AG09319 (cell line): ENCODE measurements around the gene TNPO1.
"Not testable (repeated sequence)": the region's sequence is repeated elsewhere in the genome, so short reads cannot be mapped to it uniquely, and the experiment has no call there.

ENCODE experiments used
- DNase-seq: peaks from one replicate; pipeline ENCODE4 v3.0.0-alpha.2; 2010; ENCODE audit warnings: low read depth; ENCODE audit errors: extremely low read depth
- TF ChIP-seq, protein P1 (sequence below): IDR thresholded peaks from 2 replicates; pipeline ENCODE4 v1.5.1; 2011; ENCODE audit warnings: low read depth, mild to moderate bottlenecking, inconsistent platforms, low read length, moderate library complexity

Gene TNPO1

DNA sequence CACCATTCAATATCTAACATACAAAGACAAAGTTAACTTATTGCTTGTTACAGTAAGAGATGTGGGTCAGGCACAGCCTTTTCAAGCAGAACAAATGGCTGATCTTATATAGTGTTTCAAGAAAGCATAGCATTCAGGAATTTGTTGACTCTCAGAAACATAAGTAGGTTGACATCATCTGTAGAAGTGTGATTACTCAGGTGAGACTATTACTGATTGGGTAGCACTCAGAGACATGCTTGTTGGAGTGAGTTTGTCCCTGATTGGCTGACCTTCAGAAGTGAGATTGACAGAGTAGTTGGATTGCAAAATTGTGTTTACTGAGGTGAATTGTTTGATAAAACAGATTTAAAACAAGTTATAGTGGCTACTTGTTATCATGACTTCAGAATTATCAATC is 30.7 kb upstream of the TNPO1 start:
- DNase-seq, result no peak
- TF ChIP-seq, protein P1, sequence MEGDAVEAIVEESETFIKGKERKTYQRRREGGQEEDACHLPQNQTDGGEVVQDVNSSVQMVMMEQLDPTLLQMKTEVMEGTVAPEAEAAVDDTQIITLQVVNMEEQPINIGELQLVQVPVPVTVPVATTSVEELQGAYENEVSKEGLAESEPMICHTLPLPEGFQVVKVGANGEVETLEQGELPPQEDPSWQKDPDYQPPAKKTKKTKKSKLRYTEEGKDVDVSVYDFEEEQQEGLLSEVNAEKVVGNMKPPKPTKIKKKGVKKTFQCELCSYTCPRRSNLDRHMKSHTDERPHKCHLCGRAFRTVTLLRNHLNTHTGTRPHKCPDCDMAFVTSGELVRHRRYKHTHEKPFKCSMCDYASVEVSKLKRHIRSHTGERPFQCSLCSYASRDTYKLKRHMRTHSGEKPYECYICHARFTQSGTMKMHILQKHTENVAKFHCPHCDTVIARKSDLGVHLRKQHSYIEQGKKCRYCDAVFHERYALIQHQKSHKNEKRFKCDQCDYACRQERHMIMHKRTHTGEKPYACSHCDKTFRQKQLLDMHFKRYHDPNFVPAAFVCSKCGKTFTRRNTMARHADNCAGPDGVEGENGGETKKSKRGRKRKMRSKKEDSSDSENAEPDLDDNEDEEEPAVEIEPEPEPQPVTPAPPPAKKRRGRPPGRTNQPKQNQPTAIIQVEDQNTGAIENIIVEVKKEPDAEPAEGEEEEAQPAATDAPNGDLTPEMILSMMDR, result no peak

- DNase-seq, result no peak
- TF ChIP-seq, protein P1, result no peak
Observed at GRCh38 chr5:72786676-72787075, 29.8 kb upstream of the TNPO1 start.

GRCh38 chr5:72788866-72789505 is 27.5 kb upstream of the TNPO1 start:
- TF ChIP-seq, protein P1, result no peak
- DNase-seq, result no peak

DNA sequence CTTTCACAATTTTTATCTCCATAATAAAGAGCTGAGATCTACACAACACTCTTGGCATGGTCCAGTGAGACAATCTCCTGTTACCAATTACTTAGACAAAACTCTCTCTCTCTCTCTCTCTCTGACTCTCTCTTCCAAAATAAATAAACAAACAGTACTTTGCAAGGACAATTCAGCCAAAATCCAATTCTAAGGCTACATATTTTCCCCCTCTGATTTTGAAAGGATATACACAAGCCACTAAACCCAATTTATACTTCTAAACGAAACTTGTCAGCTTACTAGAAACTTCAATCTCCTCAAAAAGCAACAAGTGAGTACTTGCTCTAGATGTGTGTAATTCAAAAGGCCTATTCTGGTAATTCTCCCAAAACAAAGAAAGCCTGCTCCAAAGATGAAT is 26.3 kb upstream of the TNPO1 start:
- peak; percentile 56 for DNase-seq
- TF ChIP-seq, protein P1, result no peak

DNA sequence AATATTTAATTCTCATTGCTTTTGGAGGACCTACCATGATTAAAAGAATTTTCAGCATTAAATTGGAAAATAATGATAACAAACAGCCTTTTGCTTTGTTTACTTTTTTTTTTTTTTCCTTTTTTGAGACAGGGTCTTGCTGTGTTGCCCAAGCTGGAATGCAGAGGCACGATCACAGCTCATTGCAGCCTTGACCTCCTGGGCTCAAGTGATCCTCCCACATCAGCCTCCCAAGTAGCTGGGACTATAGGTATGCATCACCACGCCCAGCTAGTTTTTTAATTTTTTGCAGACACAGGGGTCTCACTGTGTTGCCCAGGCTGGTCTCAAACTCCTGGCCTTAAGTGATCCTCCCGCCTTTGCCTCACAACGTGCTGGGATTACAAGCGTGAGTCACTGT is 23.8 kb upstream of the TNPO1 start:
- DNase-seq, result not testable (repeated sequence)

DNA sequence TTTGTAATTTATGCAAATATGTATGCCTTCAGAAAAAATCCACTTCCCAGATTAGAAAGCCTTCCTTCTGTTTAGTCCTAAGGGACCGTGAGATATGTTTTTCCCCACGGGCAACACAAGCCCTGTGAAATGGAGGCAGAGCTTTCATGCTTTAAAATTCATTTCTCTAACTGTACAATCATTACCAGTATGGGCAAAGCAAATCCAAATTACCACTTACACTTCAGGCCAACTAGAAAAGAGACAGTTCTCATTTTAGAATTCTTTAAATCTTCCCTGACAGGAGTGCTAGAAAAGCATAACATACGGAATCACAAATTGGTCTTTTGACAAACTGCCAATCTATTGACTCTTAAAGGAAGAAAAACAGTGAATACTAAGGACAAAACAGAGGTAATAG is 20.5 kb upstream of the TNPO1 start:
- TF ChIP-seq, protein P1, result no peak
- DNase-seq, result no peak

DNA sequence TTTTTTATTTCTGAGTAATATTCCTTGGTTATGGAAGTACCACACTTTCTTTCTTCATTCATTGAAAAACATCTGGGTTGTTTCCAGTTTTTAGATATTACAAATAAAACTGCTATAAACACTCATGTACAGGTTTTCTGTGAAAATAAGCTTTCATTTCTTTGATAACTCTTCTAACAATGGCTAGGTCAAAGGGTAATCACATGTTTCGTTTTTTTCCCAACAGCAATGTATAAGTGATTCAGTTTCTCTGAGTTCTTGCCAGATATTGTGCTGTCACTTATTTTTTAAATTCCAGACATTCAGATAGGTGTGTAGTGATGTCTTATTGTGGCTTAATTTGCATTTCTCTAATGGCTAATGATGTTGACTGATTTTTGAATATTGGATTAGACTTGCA is 16.7 kb upstream of the TNPO1 start:
- DNase-seq, result no peak
- TF ChIP-seq, protein P1, result no peak

DNA sequence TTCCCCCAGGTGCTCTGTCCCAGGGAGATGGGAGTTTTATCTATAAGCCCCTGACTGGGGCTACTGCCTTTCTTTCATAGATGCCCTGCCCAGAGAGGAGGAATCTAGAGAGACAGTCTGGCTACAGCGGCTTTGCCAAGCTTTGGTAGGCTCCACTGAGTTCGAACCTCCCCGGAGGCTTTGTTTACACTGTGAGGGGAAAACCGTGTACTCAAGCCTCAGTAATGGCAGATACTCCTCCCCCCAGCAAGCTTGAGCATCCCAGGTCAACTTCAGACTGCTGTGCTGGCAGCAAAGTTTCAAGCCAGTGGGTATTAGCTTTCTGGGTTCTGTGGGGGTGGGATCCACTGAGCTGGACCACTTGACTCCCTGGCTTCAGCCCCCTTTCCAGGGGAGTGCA is 7.8 kb upstream of the TNPO1 start:
- not testable (repeated sequence) for DNase-seq
